Suppressor macrophage treated with lipopolysaccharide for 1 hour (primary cell): Measurements from ENCODE around the gene USP4.
A peak's percentile ranks its signal among the peaks of the same experiment; 100 is the strongest.
"Not testable (repeated sequence)": the region's sequence is repeated elsewhere in the genome, so short reads cannot be mapped to it uniquely, and the experiment has no call there.

Source experiments
- DNase-seq, 3 donors: peaks; one replicate each; pipeline ENCODE4 v3.0.0-alpha.2; 2020 to 2022

The USP4 gene

DNA sequence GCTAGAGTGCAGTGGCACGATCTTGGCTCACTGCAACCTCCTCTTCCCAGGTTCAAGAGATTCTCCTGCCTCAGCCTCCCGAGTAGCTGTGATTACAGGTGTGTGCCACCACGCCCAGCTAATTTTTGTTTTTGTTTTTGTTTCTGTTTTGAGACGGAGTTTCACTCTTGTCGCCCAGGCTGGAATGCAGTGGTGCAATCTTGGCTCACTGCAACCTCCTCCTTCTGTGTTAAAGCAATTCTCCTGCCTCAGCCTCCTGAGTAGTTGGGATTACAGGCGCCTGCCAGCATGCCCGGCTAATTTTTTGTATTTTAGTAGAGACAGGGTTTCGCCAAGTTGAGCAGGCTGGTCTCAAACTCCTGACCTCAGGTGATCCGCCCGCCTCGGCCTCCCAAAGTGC, 99.8 kb downstream of the USP4 start:
- DNase-seq, result not testable (repeated sequence)

DNA sequence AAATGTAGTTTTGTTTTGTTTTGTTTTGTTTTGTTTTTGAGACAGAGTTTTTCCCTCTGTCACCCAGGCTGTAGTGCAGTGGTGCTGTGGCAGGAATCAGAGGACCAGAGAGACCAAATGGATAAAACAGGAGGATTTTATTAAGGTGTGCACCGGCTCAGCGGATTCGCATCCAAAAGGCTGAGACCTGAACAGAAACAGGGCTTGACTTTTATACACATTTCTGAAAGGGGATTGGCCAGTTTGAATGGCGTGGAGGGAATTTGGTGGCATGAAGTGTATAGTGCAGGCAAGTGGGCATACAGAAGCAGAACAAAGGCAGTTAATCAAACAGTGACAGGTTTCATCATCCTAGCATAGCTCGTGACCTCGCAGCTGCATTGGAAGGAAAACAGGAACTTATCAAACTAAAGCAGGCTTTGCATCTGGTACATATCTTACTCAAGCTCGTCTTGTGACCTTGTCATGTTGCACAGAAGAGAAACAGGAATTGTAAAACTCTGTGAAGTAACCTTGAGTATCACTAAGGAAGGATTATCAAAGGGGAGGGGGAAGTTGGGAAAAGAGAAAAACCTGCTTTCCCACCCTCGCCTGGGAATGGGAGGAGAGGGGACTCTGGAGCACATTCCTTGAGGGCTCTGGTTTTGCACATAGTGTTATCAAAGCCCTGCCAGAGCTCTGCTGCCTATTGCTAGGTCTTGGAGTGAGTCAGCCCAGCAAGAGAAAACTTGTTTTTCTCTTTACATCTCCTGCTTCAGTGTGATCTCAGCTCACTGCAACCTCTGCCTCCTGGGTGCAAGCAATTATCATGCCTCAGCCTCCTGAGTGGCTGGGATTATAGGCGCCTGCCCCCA, 101.4 kb downstream of the USP4 start:
- DNase-seq, result peak; percentile 87 to 98 (median 96)

DNA sequence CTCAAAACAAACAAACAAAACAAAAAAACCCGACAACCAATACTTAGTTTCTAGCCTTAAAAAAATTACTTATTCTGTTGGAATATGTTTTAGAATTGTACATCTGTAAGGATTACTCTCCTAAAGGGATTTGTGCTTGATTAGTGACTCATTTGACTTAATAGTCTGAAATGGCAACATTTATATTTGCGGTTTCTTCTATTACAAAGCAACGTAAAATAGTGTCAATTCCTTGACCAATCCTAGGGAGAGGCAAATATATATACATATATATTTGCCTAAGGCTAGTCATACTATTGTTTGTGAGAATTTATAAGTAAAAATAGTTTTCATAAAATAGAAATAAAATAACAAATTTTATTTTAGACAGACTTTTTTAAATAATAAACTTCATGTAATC, 102.5 kb downstream of the USP4 start:
- no peak for DNase-seq

DNA sequence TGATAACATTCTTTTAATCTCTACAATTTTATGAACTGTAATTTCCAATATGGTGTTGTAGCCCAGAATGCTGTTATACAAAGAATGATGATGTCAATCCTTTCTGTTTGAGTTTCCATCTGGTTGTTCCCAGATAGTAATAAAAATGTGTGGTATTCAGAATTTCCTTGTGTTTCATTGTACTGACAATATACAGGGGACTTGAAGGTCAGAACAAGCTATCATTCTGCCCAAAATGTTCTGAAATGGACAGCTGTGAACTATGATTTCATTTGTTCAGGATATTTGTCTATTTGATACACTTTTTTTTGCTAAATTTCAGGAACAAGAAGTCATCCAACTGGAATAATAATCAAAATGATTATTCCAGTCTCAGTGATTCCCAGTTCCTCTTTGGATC, 103.6 kb downstream of the USP4 start:
- DNase-seq, result no peak

DNA sequence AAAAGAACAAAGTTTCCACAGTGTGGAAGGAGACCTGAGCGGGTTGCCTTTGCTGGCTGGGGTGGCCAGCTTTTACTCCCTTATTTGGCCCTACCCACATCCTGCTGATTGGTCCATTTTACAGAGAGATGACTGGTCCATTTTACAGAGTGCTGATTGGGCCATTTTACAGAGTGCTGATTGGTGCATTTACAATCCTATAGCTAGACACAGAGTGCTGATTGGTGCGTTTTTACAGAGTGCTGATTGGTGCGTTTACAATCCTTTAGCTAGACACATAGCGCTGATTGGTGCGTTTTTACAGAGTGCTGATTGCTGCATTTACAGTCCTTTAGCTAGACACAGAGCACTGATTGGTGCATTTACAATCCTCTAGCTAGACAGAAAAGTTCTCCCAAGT, 111.0 kb downstream of the USP4 start:
- not testable (repeated sequence) for DNase-seq
